C1 segment of cervical spinal cord (tissue), 14 donors: ENCODE measurements around the gene OPRL1.

Source experiments
- DNase-seq, 14 donors: peaks; one replicate each; lab custom pipeline; 2025; lab: John Stamatoyannopoulos, UW

The OPRL1 gene

GRCh38 chr20:64071341-64072332 is 8.2 kb upstream of the OPRL1 start:
- DNase-seq, result no peak

- no peak for DNase-seq
Observed at GRCh38 chr20:64072498-64073063, 7.3 kb upstream of the OPRL1 start.

GRCh38 chr20:64073476-64074183 is 6.3 kb upstream of the OPRL1 start:
- no peak for DNase-seq

- no peak for DNase-seq
Observed at GRCh38 chr20:64074184-64074789, 5.6 kb upstream of the OPRL1 start.

- no peak for DNase-seq
Observed at GRCh38 chr20:64074963-64075362, 4.9 kb upstream of the OPRL1 start.

- no peak for DNase-seq
Observed at GRCh38 chr20:64075556-64075955, 4.3 kb upstream of the OPRL1 start.

- no peak for DNase-seq
Observed at GRCh38 chr20:64076061-64076997, 3.6 kb upstream of the OPRL1 start.

GRCh38 chr20:64077094-64077493 is 2.8 kb upstream of the OPRL1 start:
- DNase-seq, result peak in 4 of 14 donors; percentile 19 to 54 (median 32)

GRCh38 chr20:64077541-64077875 is 2.4 kb upstream of the OPRL1 start:
- no peak for DNase-seq

GRCh38 chr20:64077876-64078551 is 1.9 kb upstream of the OPRL1 start:
- peak in 2 of 14 donors; percentile 25 to 39 for DNase-seq

GRCh38 chr20:64078934-64079272 is 979 bp upstream of the OPRL1 start:
- no peak for DNase-seq

- DNase-seq, result peak in 12 of 14 donors; percentile 25 to 84 (median 71)
Observed at GRCh38 chr20:64079273-64080012, 439 bp upstream of the OPRL1 start, which contains the start of gene RGS19. Gene RGS19, minus strand, starts transcription at chr20:64079518. Its CDS starts 2,632 bp downstream, at chr20:64076886.

GRCh38 chr20:64080813-64081623 is 1.1 kb downstream of the OPRL1 start:
- DNase-seq, result no peak

- DNase-seq, result no peak
Observed at GRCh38 chr20:64081624-64081964, 1.7 kb downstream of the OPRL1 start.

- peak in 1 of 14 donors; percentile 11 for DNase-seq
Observed at GRCh38 chr20:64082126-64082731, 2.3 kb downstream of the OPRL1 start.

- DNase-seq, result no peak
Observed at GRCh38 chr20:64082820-64083377, 3.0 kb downstream of the OPRL1 start.

GRCh38 chr20:64083378-64083803 is 3.5 kb downstream of the OPRL1 start:
- peak in 9 of 14 donors; percentile 14 to 72 (median 39) for DNase-seq
